Uterus (tissue), 2 donors: ENCODE data around the gene MAPK10.

ENCODE experiments used
- POLR2A ChIP-seq, 2 donors: fragments of 450-650 bp; IDR thresholded peaks; one replicate each; pipeline ENCODE4 v1.6.1; 2016; ENCODE audit warnings: antibody characterized with exemption in 2 of 2, mild to moderate bottlenecking in 1 of 2, moderate library complexity in 1 of 2
- TF ChIP-seq, protein P1 (sequence below), 4 experiments: fragments of 200-600 bp in 2 of 4; fragments of 450-650 bp in 2 of 4; sonication (generic) in 2 of 4; IDR thresholded peaks; one replicate each; pipeline ENCODE4 v1.5.1; 2016 to 2019; ENCODE audit warnings: antibody characterized with exemption in 4 of 4, mild to moderate bottlenecking in 2 of 4, moderate library complexity in 1 of 4

DNA sequence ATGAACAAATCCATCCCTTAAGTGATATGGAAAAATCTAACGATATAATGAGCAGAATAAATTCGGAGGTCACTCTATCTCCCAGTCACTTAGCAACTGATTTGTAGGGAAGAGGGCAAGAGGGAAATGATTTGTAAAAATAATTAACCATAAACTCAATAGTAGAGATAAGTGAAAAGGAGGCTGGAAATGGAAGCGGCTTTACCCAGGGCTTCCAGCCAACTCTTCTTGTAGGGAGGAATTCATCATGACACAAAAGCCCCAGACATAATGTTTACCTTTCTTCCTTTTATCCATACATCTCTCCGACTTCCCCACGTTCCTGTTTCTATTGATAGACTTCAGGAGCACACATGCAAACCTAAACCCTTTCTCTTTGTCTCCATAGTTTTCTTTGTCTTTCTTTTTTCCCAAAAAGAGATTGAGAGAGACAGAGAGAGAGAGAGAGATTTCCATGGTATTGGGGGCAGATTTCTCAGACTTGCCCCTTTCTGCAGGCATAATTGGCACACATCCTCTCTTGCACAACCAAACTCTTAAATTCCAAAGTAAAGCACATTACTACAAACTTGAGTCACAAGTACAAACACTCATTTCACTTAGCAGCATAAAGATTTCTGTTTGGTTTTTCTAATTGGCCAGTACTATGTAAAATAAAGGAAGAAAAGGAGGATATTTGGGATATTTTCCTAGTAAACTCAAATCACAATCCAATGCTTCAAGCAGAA is 140.9 kb downstream of the MAPK10 start:
- TF ChIP-seq, protein P1, sequence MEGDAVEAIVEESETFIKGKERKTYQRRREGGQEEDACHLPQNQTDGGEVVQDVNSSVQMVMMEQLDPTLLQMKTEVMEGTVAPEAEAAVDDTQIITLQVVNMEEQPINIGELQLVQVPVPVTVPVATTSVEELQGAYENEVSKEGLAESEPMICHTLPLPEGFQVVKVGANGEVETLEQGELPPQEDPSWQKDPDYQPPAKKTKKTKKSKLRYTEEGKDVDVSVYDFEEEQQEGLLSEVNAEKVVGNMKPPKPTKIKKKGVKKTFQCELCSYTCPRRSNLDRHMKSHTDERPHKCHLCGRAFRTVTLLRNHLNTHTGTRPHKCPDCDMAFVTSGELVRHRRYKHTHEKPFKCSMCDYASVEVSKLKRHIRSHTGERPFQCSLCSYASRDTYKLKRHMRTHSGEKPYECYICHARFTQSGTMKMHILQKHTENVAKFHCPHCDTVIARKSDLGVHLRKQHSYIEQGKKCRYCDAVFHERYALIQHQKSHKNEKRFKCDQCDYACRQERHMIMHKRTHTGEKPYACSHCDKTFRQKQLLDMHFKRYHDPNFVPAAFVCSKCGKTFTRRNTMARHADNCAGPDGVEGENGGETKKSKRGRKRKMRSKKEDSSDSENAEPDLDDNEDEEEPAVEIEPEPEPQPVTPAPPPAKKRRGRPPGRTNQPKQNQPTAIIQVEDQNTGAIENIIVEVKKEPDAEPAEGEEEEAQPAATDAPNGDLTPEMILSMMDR (IDR thresholded peaks at IDR 0.05) = no peak
- no peak for TF ChIP-seq POLR2A (IDR thresholded peaks at IDR 0.05)
